ENCODE data around the gene SCAND1. TPM values are rescaled to one million over a fixed set of nuclear protein-coding genes. Genes with fewer than 3 reads are reported as not detected.
"Not testable (repeated sequence)": the region's sequence is repeated elsewhere in the genome, so short reads cannot be mapped to it uniquely, and the experiment has no call there.

SCAND1 gene
- total RNA-seq, 2 experiments from 2014 or later, result 65.5 to 70.0 TPM

DNA sequence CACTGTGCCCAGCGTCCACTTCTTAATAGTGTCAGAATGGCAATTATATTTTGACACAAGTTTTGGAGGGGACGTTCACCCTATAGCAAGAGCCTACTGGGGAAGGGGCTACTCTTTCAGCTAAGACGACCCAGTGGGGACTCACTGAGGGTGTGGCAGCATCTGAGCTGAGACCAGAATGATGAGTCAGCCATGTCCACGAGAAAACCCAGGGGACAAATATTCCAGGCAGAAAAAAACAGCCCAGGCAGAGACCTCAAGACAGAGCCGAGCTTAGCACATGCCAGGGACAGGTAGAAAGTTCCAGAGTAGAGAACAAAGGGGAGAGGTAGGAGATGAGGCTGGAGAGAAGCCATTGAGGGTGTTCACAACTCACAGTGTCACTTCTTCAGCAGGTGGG is 25.2 kb upstream of the SCAND1 start:
- Mint-ChIP-seq H3K27me3 (peaks cover 3% of the 10 kb centered on the region), H3K4me3 (no peak overlapping the region), H3K36me3 (ENCODE audit: low read depth) (no peaks in the 10 kb centered on the region), H3K27ac (no peak overlapping the region), H3K9me3 (no peaks in the 10 kb centered on the region), H3K4me1 (peaks cover 2% of the 10 kb centered on the region)
- CTCF ChIA-PET, result interaction anchor here (0.6 to 5.9 kb wide), 3 partner anchors 12 to 25 kb away, joined by 3 to 42 read pairs (median 3); partner anchors contain the start of gene SCAND1
- POLR2A ChIA-PET, result interaction anchor here (2.2 kb wide), 1 partner anchor 25 kb away, joined by 8 read pairs; the partner anchor contains the start of gene SCAND1
- DNase-seq, result peak; percentile 3

DNA sequence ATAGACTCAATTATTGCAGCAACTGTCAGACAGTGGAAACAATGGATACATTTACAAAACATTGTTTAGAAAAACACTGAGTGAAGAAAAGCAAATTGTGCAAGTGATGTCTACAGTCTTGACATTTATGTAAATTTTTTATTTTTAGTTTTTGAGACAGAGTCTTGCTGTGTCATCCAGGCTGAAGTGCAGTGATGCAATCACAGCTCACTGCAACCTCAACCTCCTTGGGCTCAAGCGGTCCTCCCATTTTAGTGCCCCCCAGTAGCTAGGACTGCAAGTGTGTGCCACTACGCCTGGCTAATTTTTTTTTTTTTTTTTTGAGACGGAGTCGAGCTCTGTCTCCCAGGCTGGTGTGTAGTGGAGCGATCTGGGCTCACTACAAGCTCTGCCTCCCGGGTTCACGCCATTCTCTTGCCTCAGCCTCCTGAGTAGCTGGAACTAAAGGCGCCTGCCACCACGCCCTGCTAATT is 23.8 kb upstream of the SCAND1 start:
- CTCF ChIA-PET, result interaction anchor here (1.4 kb wide), 1 partner anchor 15 kb away, joined by 5 read pairs; no protein-coding TSS in a partner anchor
- no peaks in the 10 kb centered on the region for H3K9me3 Mint-ChIP-seq
- H3K36me3 Mint-ChIP-seq (ENCODE audit: low read depth), result no peaks in the 10 kb centered on the region
- H3K27ac Mint-ChIP-seq, result no peak overlapping the region
- no peaks in the 10 kb centered on the region for H3K4me1 Mint-ChIP-seq
- DNase-seq, result peak; percentile 1
- peaks cover 3% of the 10 kb centered on the region for H3K27me3 Mint-ChIP-seq
- POLR2A ChIA-PET, result no interaction called here
- no peak overlapping the region for H3K4me3 Mint-ChIP-seq

DNA sequence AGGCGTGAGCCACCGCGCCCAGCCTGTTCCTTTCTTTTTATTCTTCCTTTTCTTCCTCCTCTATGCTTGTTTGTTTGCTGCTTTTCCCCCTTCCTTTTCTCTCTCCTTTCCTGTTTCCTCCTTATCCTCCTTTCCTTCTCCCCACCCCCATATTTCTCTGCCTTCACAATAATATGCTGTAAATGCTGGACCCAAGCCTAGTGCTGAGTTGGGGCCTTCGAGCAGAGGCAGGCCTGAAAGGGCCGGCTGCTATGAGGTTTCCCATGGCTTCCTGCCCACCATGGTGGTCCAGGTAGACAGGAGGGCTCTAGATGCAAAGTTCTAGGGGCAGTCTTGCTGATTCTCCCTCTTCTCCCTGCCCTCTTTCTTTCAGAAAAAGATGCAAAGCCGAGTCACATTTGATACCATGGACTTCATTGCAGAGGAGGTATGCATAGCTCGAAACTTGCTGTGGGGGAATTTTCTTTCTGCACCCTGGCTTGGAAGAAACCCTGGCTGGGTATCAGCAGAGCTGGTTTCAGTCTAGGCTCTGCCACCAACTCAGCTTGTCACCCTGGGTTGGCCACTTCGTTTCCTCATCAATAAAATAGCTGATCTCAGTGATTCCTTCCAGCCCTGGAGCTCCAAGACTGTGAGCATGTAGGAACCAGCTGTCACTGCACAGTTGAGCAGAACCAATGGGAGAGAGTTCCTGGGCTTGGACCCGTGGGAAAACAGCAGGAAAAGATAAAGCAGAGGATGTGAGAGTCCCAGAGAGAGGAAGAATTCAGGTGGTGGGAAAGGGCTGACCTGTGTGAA is 21.5 kb upstream of the SCAND1 start:
- DNase-seq, result no peak

GRCh38 chr20:35974256-35974655 is 20.0 kb upstream of the SCAND1 start:
- no peak overlapping the region for H3K4me3 Mint-ChIP-seq
- no peaks in the 10 kb centered on the region for H3K27me3 Mint-ChIP-seq
- H3K4me1 Mint-ChIP-seq, result no peaks in the 10 kb centered on the region
- CTCF ChIA-PET, result no interaction called here
- POLR2A ChIA-PET, result no interaction called here
- H3K9me3 Mint-ChIP-seq, result no peaks in the 10 kb centered on the region
- no peaks in the 10 kb centered on the region for H3K36me3 Mint-ChIP-seq (ENCODE audit: low read depth)
- DNase-seq, result no peak
- H3K27ac Mint-ChIP-seq, result no peak overlapping the region

More for the DNA sequence above, 21.5 kb upstream of the SCAND1 start:
- ChIA-PET POLR2A (no interaction called here), CTCF (interaction anchor here (1.6 kb wide), 1 partner anchor 17 kb away, joined by 5 read pairs; no protein-coding TSS in a partner anchor)
- Mint-ChIP-seq H3K4me3 (no peak overlapping the region), H3K27ac (no peak overlapping the region), H3K36me3 (ENCODE audit: low read depth) (no peaks in the 10 kb centered on the region), H3K27me3 (peaks cover 3% of the 10 kb centered on the region), H3K4me1 (no peaks in the 10 kb centered on the region), H3K9me3 (no peaks in the 10 kb centered on the region)

DNA sequence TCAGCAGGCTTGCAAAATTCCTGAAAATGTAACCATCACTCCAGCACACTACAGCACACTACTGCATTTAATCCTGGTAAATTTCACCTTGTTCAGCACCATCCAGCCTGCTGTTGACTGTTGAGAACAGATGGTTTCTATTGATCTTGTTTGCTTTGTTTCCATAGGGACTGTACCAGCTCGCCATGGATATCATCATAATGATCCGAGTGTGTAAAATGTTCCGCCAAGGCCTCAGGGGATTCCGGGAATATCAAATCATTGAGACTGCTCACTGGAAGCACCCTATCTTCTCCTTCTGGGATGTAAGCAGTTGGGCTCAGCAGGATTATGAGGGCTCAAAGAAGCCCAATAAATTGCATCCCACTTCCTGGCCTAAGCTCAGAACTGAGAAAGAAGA is 18.2 kb upstream of the SCAND1 start:
- H3K27ac Mint-ChIP-seq, result no peak overlapping the region
- no peak for DNase-seq
- H3K4me1 Mint-ChIP-seq, result no peaks in the 10 kb centered on the region
- H3K9me3 Mint-ChIP-seq, result no peaks in the 10 kb centered on the region
- ChIA-PET CTCF (interaction anchor here (0.7 to 1.1 kb wide), 2 partner anchors 19 to 21 kb away, joined by 3 to 4 read pairs; no protein-coding TSS in a partner anchor), POLR2A (interaction anchor here (1.2 kb wide), 1 partner anchor 18 kb away, joined by 4 read pairs; the partner anchor contains the start of gene SCAND1)
- no peaks in the 10 kb centered on the region for H3K36me3 Mint-ChIP-seq (ENCODE audit: low read depth)
- H3K27me3 Mint-ChIP-seq, result peaks cover 4% of the 10 kb centered on the region
- H3K4me3 Mint-ChIP-seq, result no peak overlapping the region

GRCh38 chr20:35971981-35972380 is 17.7 kb upstream of the SCAND1 start:
- ChIA-PET POLR2A (interaction anchor here (1.2 kb wide), 1 partner anchor 17 kb away, joined by 4 read pairs; the partner anchor contains the start of gene SCAND1), CTCF (interaction anchor here (0.7 to 1.1 kb wide), 2 partner anchors 19 to 21 kb away, joined by 3 to 4 read pairs; no protein-coding TSS in a partner anchor)
- Mint-ChIP-seq H3K36me3 (ENCODE audit: low read depth) (no peaks in the 10 kb centered on the region), H3K27me3 (peaks cover 4% of the 10 kb centered on the region), H3K9me3 (no peaks in the 10 kb centered on the region), H3K4me3 (no peak overlapping the region), H3K4me1 (no peaks in the 10 kb centered on the region), H3K27ac (no peak overlapping the region)
- DNase-seq, result no peak

DNA sequence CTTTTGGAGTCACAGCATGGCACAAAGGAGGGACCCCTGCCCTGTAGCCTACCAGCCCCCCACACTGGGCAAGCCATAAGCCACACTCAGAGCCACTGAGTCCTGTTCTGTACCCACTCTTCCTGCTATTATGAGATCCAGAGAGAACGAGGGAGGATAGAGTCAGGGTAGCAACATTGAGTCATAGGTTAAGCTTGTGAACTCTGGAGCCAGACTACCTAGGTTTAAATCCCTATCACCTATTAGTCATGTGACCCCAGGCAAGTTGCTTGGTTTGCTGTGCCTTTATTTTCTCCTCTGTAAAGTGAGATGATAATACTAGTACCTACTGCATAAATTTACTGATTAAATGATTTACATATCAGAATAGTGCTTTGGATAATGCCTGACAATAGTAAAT is 14.6 kb upstream of the SCAND1 start:
- Mint-ChIP-seq H3K27ac (no peak overlapping the region), H3K36me3 (ENCODE audit: low read depth) (no peaks in the 10 kb centered on the region), H3K9me3 (no peaks in the 10 kb centered on the region), H3K4me1 (peaks cover 3% of the 10 kb centered on the region), H3K27me3 (peaks cover 14% of the 10 kb centered on the region), H3K4me3 (no peak overlapping the region)
- no peak for DNase-seq
- ChIA-PET POLR2A (interaction anchor here (0.7 kb wide), 1 partner anchor 16 kb away, joined by 3 read pairs; no protein-coding TSS in a partner anchor), CTCF (interaction anchor here (0.6 to 1.3 kb wide), 2 partner anchors 26 to 590 kb away, joined by 3 read pairs; no protein-coding TSS in a partner anchor)

DNA sequence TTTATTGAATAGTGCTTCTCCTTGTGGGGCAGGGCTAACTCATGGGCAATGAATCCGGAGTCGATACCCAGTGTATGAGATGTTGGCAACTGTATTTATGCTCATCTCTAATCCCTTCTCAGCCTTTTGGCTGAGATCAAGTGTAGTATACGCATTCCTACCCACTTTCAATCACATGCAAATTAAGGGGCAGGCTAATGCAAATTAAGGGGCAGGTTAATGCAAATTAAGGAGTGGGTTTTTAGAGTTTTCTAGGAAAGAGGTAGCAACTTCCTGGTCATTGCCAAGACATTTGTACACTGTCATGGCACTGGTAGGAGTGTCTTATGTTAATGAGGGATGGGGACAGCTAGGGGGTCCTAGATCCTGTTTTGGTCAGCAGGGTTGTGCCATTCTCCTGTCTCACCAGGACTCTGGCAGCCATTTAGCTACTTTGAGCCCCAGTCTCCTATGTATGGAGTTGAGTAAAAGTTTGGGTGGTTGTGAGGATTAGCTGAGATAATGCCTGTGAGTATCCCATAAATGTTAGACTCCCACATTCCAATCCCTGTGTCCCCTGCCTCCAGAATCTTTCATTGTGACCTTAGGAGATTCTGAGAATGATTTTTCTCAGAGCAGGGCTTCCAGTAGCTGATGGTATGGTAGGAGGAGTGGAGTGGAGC is 13.8 kb upstream of the SCAND1 start, which contains the start of gene CNBD2:
CNBD2 (plus strand) TSS at position 612 of the 662 bp plus-strand sequence. CDS start 173 bp downstream, outside the sequence.
- no peak for DNase-seq
- ChIA-PET CTCF (interaction anchor here (0.5 to 1.4 kb wide), 6 partner anchors 13 to 971 kb away, joined by 3 to 4 read pairs (median 3); no protein-coding TSS in a partner anchor), POLR2A (interaction anchor here (0.7 to 1.6 kb wide), 2 partner anchors 14 to 15 kb away, joined by 3 to 4 read pairs; partner anchors contain the start of gene SCAND1)
- Mint-ChIP-seq H3K4me3 (no peak within 1 kb of the TSS), H3K27ac (no peak within 1 kb of the TSS), H3K36me3 (ENCODE audit: low read depth) (no peaks in the 10 kb centered on the region), H3K4me1 (peaks cover 3% of the 10 kb centered on the region), H3K9me3 (no peaks in the 10 kb centered on the region), H3K27me3 (peaks cover 14% of the 10 kb centered on the region)

- ChIA-PET POLR2A (interaction anchor here (0.9 kb wide), 1 partner anchor 10 kb away, joined by 3 read pairs; the partner anchor contains the start of gene SCAND1), CTCF (interaction anchor here (0.7 to 3.3 kb wide), 2 partner anchors 9 to 31 kb away, joined by 4 to 14 read pairs; partner anchors contain the start of gene SCAND1)
- Mint-ChIP-seq H3K27ac (no peak overlapping the region), H3K4me3 (no peak overlapping the region), H3K9me3 (peaks cover 1% of the 10 kb centered on the region), H3K4me1 (peaks cover 3% of the 10 kb centered on the region), H3K27me3 (peaks cover 18% of the 10 kb centered on the region), H3K36me3 (ENCODE audit: low read depth) (no peaks in the 10 kb centered on the region)
- DNase-seq, result no peak
Measured at GRCh38 chr20:35963878-35964277, 9.6 kb upstream of the SCAND1 start.

DNA sequence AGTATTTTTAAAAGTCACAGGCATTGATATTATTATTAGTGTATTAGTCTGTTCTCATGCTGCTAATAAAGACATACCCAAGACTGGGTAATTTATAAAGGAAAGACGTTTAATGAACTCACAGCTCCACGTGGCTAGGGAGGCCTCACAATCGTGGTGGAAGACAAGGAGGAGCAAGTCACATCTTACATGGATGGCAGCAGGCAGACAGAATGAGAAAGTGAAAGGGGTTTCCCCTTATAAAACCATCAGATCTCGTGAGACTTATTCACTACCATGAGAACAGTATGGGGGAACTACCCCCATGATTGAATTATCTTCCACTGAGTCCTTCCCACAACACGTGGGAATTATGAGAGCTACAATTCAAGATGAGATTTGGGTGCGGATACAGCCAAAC is 5.0 kb upstream of the SCAND1 start:
- H3K36me3 Mint-ChIP-seq (ENCODE audit: low read depth); H3K9me3 Mint-ChIP-seq; CTCF ChIA-PET; POLR2A ChIA-PET; H3K4me1 Mint-ChIP-seq; H3K4me3 Mint-ChIP-seq; H3K27ac Mint-ChIP-seq; DNase-seq; H3K27me3 Mint-ChIP-seq: not testable (repeated sequence)

GRCh38 chr20:35956616-35957015 is 2.3 kb upstream of the SCAND1 start:
- Mint-ChIP-seq H3K4me1 (peaks cover 22% of the 10 kb centered on the region), H3K27ac (no peak overlapping the region), H3K27me3 (peaks cover 4% of the 10 kb centered on the region), H3K4me3 (no peak overlapping the region), H3K9me3 (peaks cover 2% of the 10 kb centered on the region), H3K36me3 (ENCODE audit: low read depth) (peaks cover 11% of the 10 kb centered on the region)
- ChIA-PET CTCF (interaction anchor here (4.4 kb wide), 1 partner anchor 37 kb away, joined by 27 read pairs; no protein-coding TSS in a partner anchor), POLR2A (no interaction called here)
- DNase-seq, result no peak

DNA sequence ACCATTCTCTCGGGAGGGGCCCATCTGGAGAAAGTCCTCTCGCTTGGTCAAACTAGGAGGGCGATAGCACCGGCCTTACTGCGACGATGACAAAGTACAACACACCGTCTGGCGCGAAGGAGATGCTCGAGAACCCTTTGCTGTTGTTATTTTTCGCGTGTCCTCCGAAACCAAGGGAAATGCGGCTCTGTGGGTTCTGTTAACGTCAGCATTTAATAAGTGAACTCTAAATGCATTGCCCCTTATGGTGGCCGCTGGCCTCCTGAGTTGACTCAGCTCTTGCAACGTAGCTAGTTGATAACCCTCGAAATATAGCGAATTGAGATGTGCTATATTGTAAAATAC is 577 bp upstream of the SCAND1 start:
- Mint-ChIP-seq H3K4me1 (peaks cover 25% of the 10 kb centered on the region), H3K4me3 (peak overlapping the region; percentile 99), H3K27ac (peak overlapping the region; percentile 100), H3K27me3 (no peaks in the 10 kb centered on the region), H3K9me3 (peaks cover 2% of the 10 kb centered on the region), H3K36me3 (ENCODE audit: low read depth) (peaks cover 13% of the 10 kb centered on the region)
- ChIA-PET POLR2A (interaction anchor here (0.9 to 4.0 kb wide), 35 partner anchors 10 to 1224 kb away, joined by 3 to 133 read pairs (median 6); partner anchors contain the start of genes AAR2, CEP250, CNBD2 and CPNE1), CTCF (interaction anchor here (0.8 to 4.4 kb wide), 33 partner anchors 9 to 641 kb away, joined by 3 to 49 read pairs (median 6); partner anchors contain the start of genes CEP250, CPNE1, ERGIC3 and PHF20)
- peak; percentile 52 for DNase-seq
